Activated naive CD8-positive, alpha-beta T cell treated with anti-CD3 and anti-CD28 coated beads, Interleukin-2, amount 50 U/mL, for 16 hours (primary cell): Measurements from ENCODE around the gene HS3ST5.
"Not testable (repeated sequence)": the region's sequence is repeated elsewhere in the genome, so short reads cannot be mapped to it uniquely, and the experiment has no call there.

Experiments
- DNase-seq: peaks from one replicate; pipeline ENCODE4 v3.0.0-alpha.2; 2020; ENCODE audit warnings: low read depth, low spot score

HS3ST5 gene

DNA sequence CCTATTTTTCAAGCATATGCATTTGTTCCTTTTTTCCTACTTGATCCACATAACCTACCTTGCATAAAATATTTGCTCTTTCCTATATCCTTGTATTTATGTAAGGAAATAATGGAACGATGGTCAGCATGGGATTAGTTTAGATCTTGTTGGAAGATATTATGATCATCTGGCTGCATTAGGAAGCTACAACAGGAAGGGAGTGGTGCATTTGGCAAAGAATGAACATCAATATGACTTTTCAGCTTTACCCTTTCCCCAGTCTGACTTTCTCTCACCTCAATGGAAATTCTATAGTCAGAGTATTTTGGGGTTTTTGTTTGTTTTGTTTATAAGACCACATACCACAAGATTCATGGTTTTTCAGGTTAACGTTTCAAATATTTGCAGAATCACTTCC, 66.0 kb downstream of the HS3ST5 start:
- no peak for DNase-seq

DNA sequence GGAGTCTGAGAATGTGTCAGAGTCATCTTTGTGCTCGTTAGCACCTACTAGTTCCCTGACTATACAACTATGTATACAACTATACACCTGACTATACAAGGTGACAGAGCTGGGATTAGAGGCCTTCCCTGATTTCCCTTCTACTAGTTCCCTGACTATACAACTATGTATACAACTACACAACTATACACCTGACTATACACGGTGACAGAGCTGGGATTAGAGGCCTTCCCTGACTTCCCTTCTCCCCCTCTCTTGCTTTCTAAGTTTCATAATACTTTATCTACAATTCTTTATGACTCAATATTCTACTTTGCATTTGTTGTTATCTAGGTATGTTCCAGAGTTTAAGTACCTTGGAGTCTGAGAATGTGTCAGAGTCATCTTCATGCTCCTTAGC, 68.0 kb downstream of the HS3ST5 start:
- DNase-seq = no peak

DNA sequence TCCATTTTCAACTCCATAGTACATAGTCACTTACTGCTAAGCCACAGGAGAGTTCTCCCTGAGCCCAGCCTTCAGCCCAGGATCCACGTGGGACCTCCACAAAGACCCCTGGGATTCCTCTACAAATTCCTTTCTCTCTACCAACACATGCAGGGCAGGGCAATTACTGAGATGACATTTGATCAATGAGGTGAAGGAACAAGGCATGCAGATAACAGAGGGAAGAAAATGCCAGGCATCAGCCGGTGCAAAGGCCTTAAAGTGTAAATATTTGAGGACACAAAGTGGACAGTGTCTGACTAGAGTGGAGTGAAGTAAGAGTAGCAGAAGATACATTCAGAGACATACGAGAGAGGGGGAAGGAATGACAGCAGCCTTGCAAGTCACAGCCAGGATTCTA, 70.2 kb downstream of the HS3ST5 start:
- no peak for DNase-seq

DNA sequence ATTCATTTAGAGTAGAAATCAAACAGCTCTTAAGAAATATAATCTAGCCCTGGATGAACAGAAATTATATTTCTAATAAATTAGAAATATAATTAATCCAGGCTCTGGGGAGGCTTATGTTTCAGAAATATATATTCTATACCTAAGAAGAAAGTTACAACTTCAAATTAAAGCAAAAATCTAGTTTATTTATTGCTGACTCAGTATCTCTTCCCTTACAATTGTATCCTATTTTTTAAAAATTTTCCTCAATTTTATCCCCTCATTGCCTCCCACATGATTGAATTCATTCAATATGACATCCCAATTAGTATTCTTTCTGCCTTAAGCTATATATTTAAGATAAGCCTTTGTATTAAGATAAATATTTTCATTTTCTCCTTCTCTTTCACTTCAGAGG, 71.4 kb downstream of the HS3ST5 start:
- DNase-seq = no peak

DNA sequence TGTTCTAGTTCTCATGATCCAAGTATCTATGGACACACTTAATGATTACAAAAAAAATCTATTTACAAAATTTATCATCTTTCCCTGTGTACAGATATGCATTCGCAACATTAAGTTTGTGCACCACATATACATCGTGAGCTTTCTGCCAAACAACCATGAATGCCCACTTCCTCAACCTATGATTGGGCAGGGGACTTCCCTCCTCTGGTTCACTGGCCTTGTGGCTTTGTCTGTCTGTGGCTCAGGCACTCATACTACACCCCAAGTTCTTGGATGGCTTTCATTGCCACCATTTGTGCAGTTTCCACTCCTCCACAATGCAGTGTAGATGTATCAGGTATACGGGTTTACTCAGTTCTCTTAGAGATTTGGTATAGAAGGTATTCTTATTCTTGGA, 74.9 kb downstream of the HS3ST5 start:
- no peak for DNase-seq

DNA sequence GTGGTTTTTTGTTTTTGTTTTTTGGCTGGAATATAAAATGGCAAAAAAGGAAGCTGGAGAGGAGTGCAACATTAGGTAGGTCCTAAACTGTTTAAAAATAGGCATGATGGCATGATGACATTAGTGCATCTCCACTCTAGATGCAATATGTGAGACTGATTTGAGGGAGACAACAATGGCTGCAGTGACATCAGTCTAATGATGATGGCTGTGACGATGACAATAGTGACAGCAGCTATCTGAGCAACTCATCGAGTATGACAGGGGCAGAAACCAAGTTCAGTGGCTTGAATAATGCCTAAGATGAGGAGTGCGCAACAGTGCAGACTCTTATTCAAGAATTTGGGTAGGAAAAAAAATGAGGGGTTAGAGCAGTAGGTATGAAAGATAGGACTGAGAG, 82.0 kb downstream of the HS3ST5 start:
- DNase-seq = no peak

DNA sequence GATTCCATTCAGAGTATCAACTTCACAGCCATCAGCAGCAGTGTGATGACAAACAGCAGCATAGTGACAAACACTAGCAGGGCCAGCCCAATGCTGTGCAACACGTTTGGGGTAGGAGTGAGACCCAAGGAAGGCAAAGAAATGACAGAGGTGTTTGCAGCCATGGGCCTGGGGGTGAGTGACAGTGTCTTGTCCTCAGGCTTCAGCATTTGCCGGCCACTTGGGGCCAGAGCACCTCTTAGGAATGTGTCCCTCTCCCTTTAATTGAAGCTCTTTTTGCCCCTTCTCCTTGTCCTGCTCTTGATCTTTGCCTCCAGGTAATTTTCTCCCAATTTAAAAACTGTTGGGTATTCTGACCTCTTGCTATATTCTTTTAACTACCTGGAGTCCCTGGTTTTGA, 84.4 kb downstream of the HS3ST5 start:
- DNase-seq = no peak

DNA sequence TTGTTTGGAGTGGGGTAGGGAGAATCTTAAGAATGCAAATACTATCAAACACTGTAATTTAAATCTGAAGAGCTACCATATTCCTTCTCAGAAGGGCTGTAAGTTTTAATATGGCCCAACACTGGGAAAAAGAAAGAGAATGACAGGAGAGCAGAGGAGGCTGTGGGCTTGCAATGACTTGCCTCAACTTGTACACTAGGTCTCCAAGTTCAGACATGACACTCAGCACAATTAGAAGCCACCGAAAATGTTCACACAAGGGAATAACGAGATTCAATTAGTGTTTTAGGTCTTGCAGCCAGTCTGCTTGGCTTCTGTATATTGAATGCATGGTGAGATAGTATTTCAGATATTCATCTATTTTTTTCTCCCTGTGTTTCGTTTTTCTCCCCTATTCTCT, 89.4 kb downstream of the HS3ST5 start:
- DNase-seq = no peak

DNA sequence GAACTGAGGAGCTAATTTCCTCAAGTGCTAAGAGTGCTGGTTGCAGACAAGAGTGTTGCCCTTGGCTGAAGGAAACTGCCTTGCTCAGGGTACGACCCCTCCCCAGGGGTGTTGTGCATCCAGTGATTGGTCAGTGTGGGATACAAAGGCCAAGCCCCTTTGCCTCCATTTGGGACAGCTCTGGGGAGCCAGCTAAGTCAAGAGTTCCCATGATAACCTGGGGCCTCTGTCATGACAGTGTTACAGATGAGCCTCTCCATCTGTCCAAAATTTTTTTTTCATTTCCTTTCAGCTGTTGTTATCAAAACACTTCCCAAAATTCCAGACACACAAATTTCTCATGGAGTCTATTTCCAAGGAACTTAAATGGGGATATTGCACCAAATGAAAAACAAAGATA, 93.3 kb downstream of the HS3ST5 start:
- no peak for DNase-seq

DNA sequence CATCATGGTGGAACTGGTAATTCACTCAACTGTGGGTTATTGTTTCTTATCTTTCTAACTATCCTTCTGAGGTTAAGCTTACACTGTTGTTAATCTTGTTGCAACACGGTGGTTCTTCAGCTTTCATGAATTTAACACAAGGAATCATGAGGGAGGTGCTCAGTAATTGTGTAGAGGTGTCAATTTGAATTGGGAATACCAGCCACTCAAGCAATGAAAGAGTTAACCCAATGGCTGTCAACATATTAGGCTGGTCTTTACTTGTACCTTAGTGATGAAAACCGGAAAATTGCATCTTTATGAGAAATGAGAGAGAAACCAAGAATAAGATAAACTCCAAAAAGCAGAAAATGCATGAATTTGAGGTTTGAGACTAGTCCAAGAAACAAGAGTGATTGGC, 95.7 kb downstream of the HS3ST5 start:
- no peak for DNase-seq

DNA sequence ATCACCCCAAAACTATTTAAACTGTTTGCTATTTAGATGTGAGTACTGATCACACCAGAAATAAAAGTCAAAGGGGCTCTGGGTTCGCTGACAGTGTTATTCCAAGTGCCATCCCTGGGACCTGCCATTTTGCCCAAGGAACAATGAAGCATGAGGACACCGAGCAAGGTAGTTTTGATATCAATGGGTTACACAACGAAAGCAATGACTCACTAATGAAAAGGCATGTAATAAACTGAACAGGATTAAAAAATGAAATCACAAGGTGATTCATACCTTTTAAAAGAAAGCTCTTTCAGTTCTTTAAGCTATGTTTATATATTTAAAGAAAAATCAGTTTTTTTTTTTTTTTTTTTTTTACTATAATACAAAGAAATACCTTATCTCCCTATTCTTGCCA, 102.0 kb downstream of the HS3ST5 start:
- no peak for DNase-seq

DNA sequence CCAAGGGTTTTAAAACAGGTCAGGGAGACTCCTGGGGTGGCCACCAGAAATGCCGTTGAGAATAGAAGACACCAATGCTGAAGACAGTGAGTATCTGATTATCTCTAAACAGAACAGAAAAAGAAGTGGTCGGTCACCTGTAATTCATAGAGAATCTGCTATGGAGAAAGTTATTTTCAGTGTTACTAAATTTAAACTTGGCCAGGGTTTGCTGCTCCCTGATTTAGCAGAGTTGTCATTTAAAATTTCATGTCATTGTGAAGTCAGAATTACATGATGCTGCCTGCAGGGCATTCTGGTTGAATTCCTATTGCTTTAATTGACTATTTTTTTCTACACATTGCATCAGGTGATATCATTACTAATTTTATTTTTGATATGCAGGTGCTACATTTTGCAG, 114.1 kb downstream of the HS3ST5 start:
- DNase-seq = no peak

DNA sequence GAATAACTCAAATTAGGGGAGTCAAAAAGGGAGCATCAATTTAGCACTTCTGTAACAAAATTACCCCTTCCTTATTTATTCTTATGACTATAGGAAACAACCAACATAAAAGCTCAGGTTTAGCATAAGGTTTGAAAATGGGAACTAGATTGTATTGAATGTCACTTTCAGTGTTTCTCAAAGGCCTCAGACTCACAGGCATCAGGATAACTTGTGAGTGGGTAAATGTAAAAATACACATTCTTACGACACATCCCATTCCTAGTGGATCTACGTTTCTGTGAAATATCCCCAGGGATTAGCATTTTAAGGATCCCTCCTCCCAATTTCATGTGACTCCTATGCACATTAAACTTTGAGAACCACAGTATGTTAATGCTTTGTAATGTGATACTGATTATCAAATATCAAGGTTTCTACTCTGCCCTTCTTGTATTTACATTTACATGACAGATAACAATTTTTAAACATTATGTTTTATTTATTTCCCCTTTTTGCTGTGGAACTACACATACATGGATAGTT, 114.8 kb downstream of the HS3ST5 start:
- no peak for DNase-seq

DNA sequence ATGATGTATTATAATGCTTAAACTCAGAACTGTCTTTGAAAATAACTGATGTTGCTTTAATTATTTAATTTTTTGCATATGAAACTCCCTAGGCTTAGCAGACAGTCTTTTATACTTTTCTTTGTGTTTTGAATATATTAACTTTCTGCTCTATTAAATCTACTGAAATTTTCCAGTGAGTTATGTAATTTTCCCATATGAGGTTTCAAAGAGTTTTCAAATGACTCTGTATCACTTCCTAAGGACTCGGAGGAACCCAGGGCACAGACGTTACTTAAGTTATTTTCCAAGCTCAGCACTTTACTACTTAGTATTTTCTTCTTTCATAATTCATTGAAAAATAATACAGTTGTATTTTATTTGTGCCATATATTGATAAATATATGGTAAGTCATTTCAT, 122.6 kb downstream of the HS3ST5 start:
- DNase-seq = no peak

DNA sequence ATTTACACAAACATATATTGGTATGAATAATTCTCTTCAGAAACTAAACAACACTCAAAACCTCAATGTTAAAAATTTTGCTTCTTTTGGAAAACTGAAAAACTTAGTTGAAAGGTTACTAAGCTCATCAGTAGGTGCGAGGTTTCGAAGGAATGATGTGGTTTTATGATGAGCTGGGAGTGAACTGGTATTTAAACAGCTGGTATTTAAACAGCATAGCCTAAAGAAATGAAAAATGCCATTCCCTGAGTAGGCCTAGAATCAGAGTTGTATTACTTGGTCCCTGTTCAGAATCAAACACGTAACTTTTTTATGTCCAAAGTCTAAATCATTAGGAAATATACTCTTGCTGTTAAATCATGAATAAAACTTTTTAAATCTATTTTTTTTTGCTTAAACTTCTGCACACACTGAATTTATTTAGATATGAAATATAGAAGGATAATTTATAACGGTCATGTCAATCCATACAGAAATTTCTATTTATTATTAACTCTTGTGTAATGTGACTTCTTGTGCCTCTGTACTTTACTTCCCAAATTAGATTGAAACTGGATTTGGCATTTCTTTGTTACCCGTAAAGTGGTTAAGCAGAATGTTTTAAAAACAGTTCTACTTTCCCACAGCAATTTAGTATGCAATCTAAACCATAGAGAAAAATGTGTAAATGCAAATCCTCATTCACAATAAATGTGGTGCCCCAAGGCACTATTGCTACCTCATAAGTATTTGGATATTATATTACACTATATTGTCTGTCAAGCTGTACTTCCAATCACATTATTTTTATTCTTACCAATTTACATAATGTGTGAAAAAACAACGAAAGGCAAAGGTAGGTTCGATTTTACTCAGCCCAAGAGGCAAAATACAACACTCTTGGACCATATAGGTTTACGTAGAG, 124.1 kb downstream of the HS3ST5 start:
- DNase-seq = no peak

DNA sequence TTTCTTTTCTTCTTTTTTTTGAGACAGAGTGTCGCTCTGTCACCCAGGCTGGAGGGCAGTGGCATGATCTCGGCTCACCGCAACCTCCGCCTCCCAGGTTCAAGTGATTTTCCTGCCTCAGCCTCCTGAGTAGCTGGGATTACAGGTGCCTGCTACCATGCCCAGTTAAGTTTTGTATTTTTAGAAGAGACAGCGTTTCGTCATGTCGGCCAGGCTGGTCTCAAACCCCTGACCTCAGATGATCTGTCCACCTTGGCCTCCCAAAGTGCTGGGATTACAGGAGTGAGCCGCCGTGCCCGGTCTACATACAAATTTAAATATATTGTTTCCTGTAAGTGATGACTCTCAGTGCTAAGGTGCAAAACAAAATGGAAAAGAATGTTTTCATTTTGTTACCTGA, 124.8 kb downstream of the HS3ST5 start:
- DNase-seq = not testable (repeated sequence)

DNA sequence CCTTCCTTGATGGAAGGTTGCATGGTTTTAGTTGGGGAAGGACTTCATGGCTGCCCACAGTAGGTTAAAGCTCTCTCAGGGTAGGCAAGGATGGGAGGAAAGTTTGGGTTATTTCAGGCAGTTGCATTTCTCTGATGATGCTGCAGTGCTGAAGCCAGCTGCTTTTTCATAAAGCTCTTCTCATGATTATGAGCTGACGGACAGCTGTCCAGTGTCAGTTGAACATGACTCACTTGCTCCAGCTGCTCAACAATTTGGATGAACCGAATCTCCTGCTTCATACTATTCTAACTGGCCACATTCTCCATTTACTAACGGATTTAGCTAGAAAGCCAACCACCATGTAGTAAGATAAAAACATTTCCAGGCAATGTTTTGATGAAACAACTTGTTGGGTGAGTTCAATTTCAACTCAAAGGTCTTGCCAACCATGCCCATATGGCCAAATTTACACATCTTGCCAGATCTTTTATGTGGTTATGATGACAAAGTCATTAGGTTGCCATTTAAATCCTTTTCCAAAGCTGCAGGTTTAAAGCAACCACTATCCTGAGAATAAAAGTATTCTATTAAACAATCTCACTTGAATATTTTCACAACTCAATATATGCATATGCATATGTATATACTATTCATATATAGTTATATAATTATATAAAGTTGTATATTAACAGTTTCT, 125.9 kb downstream of the HS3ST5 start:
- no peak for DNase-seq

DNA sequence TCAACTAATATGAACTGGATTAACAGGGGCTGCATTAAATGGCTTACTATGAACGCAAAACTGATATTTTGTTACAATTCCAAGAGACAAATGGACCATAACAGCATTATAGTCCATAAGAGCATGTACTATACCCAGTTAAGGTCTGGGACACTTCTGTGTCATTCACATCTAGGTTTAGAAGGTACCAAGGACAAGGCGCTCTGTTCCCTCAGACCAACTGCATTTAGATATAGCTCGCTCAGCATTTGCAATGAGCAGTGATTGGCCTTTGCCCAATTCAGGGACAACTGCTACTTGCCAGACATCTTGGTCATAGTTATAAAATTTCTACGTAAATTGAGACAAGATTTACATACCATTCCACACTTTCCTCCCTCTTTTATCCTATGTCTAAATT, 132.4 kb downstream of the HS3ST5 start:
- DNase-seq = no peak

DNA sequence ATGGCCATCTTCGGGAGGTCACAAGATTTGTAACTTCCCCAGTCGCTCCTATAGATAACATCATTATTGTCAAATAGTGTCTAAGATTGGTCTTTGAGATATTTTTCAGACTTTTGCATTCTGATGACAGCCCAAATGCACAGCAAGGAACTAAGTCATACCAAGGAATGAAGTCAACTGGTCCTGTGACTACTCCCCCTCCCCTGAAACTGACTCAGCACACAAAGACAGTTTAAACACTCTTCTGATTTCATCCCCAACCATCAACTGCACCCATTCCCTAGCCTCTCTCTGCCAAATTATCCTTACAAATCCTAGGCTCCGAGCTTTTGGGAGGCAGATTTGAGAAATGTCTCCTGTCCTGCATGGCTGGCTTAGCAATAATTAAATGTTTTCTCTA, 139.4 kb downstream of the HS3ST5 start:
- DNase-seq = no peak

DNA sequence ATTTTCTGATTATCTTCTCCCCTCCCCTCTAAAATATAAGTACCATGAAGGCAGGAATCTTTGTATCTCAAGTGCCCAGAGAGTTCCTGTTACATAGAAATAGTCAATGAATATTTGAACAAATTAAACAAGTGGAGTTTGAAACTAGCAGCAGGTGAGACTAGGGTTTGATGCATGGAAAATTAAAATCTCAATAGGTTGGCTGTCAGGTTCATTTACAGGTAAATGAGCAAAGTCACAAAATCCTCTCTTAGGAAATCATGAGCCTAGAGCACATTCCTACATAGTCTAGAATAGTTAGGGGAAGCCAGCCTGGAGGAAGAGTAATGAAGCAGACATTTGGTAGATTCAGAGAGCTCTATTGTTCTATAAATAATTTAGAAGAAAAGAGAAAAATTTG, 140.4 kb downstream of the HS3ST5 start:
- no peak for DNase-seq

DNA sequence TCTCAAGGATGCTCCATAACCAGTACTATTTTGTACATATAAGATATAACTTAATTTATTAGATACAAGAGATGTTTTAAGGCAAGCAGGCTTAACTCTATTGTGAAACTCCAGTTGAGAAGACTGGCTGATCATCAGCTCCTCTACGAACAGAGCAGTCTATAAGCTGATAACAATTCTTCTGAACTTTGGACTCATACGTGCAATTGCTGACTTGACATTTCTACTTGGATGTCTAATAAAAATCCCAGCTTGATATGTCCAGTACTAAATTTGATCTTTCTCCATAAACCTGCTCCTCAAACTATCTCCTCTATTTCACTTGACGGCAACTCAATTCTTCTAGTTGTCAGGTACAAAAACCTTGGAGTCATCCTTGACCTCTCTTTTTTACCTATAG, 141.9 kb downstream of the HS3ST5 start:
- no peak for DNase-seq

DNA sequence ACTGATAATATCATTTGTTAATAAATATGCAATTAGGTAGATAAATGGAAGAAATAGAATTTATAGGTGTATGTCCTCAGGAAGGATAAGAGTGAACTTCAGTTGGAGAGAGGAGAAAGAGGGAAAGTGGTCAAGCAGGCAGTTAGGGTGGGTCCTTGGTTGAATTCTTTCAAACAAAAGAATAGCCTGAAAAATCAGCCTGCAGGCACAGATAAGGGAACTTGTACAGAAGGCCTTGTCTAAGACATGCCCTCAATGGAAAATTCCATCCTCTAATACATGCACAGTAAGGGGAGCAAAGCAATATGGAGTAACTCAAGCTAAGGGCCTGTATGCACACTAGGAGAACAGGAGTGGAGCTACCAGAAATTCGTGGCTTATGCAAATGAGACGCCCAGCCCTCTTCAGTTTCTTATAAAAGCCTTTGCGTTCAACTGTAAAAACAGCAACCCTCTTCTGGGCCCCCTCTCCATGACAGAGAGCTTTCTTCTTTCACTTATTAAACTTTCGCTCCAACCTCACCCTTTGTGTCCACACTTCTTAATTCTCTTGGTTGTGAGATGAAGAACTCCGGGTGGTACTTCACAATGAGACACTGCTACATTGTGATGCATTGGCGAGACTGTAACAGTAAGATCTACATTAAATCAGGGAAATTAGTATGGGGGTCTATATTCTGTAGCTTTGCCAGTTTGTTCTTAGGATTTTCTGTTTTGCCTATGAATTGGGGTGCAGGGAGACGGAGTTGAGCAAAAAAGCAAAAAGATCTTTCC, 147.0 kb downstream of the HS3ST5 start:
- DNase-seq = no peak
